Activated CD4-positive, CD25-positive, alpha-beta regulatory T cell treated with anti-CD3 and anti-CD28 coated beads, Interleukin-2, amount 50 U/mL, for 16 hours (primary cell): Measurements from ENCODE around the gene RMND1.
"Not testable (repeated sequence)": the region's sequence is repeated elsewhere in the genome, so short reads cannot be mapped to it uniquely, and the experiment has no call there.

Source experiments
- DNase-seq: peaks from one replicate; pipeline ENCODE4 v3.0.0-alpha.2; 2020; ENCODE audit warnings: low read depth, low spot score

The RMND1 gene

DNA sequence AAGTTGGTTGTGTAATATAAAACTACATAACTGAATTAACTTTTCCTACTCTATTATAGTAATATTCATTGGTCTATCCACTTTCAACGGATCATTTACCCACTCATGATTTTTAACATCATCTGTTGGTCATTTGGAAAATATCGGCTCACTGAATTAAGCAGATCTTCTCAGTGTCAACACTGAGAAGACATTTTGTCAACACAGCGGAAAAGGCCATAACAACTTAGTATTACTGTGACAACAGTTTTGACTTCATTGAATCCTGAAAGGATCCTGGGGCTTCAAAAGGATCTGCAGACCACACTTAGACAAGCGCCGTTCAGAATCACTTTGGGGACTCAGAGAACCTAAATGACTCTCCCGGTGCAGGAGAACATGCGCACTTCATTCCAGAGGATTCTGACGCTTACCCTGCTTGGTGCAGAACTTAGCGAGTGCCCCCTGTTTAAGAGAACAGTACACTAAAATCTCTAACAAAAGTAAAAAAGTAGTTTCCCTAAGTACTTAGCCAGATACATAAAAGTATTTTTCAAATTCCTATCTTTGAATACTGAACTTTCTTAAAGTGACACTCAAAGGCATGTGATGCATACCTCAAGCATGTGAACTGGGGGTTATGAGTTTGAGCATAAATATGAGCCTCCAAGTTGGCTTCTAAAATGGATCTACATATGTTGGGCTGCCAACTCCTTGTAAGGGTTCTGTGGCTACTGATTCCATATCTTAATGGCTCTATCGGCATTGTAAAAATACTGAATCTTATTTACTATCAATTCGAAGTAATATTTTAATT is 64.6 kb downstream of the RMND1 start:
- DNase-seq, result no peak

DNA sequence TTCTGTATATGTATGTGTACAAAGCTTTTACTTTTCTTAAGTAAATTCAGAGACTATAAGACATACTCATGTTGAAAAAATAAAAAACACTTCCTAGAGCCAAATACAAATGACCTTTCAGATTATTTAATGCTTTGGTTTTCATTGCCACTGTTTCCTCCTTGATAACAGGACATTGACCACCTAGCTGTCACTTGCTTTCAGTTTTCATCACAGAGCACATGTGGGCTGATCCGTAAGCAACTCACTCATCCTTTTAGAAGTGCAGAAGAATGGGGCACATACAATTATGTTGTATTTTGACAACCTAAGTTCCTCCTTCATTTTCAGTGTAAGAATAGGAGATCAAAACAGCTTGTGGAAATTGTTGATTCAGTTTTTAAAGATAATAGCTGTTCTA is 66.7 kb downstream of the RMND1 start:
- no peak for DNase-seq

DNA sequence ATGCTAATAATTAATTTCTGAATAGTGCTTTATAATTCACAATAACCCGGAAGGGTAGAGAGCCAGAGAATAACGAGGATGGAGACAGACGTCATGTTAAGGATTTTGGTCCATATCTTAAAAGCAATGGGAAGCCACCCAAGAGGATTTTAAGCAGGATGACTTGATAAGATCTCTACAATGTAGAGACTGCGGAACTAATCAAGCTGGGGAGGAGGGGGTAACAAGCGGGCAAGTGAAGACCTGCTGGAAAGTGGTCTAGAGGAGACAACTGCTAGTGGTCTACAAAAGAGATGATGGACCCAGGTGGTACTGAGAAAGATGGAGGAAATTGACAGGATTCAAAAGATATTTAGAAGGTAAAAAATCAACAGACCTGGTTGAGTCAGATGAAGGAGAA is 67.8 kb downstream of the RMND1 start:
- no peak for DNase-seq

DNA sequence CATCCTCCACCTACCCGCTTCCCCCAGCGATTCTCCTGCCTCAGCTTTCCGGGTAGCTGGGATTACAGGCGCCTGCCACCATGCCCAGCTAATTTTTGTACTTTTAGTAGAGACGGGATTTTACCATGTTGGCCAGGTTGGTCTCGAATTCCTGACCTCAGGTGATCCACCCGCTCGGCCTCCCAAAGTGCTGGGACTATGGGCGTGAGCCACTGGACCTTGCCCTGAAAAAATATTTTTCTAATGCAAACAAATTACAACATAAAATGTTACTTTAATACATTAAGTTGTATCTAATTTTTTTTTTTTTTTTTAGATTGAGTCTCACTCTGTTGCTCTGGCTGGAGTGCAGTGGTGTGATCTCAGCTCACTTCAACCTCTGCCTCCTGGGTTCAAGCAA is 69.3 kb downstream of the RMND1 start:
- DNase-seq, result not testable (repeated sequence)

DNA sequence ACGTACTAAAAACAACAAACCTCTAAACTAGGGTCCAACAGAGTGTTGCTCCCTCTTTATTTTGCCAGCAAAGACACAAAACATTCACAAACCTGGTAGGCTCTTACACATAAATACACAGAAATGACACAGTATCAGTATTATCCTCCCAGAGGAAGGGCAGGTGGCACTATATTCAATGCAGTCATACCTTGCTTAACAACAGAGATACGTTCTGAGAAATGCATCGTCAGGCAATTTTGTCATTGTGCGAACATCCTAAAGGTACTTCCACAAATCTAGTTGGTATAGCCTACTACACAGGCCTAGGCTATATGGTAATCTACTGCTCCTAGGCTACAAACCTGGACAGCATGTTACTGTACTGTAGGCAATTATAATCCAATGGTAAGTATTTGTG is 70.2 kb downstream of the RMND1 start:
- DNase-seq, result no peak

DNA sequence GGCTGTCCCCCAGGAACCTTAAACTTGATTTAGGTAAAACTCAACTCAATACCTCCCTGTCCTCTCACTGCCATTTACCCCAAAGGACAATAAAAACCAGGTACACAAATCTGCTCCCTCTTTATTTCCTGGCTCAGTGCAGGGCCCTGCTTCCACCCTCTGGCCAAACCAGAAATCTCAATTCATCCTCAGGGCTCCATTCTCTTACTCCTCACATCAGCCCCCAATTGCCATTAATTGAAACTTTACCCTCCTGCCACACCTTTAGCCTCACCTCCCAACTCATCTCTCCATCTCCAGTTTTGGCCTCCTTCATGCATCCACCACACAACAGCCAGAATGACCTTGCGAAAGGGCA is 71.1 kb downstream of the RMND1 start:
- DNase-seq, result no peak

DNA sequence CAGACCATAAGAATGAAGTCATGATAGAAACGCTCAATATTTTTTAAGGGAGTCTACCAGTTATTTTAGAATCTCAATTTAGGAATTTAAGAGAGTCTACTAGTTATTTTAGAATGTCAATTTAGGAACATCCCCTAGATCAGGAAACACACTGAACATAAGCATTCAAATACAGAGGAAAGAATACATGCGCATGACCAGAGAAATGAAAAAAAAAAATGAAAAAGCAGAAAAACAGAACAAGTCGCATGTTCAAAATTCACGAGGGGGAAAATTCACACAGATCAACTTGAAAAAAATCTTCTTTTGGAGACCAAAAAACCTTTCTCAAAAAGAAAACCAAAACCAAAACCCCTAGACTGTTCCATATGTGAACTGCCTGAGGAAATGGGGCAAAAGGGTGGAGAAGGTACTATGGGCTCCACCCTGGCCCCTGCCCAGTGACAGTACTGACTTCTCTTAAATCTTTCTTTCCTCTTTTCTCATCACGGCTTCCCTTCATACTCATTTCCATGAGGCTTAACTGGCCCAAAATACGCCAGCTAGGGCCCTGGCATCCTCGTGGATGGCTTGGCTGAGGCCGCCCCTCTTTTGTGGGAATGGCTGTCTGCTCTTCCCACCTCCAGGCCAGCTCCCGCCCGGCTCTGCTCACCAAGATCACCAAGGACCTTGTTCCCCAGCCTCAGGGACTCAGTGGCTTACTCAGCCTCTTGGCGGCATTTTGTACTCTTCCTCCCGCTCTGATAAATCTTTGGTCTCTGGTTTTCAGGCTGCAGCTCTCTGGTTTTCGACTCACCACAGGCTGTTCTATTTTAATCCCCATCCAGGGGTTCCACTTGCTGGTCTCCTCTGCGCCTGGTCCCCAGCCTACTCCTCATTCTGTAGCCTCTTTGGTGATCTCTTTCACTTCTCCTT is 71.7 kb downstream of the RMND1 start:
- no peak for DNase-seq

DNA sequence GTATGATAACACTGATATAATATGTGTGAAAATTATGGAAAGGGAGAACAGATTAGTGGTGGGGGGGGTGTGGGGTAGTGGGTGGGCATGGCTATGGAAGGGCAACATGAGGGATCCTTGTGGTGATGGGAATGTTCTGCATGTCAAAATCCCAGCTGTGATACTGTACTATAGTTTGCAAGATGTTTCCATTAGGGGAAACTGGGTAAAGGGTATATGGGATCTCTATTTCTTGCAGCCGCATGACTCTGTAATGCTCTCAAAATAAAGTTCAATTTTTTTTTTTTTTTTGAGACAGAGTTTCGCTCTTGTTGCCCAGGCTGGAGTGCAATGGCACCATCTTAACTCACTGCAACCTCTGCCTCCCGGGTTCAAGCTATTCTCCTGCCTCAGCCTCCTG is 74.8 kb downstream of the RMND1 start:
- no peak for DNase-seq

DNA sequence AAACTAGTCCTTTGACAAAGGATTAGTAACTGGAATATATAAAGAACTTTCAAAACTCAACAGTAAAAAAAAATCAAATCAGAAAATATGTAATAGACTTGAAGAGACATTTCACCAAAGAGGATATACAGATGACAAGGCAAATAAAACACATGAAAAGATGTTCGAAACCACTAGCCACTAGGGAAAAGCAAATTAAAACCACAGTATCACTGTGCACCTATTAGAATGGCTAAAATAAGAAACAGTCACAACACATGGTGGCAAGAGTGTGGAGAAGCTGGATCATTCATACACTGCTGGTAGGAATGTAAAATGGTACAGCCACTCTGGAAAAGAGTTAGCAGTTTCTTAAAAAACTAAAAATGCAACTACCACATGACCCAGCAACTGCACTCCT is 75.5 kb downstream of the RMND1 start:
- DNase-seq, result no peak

DNA sequence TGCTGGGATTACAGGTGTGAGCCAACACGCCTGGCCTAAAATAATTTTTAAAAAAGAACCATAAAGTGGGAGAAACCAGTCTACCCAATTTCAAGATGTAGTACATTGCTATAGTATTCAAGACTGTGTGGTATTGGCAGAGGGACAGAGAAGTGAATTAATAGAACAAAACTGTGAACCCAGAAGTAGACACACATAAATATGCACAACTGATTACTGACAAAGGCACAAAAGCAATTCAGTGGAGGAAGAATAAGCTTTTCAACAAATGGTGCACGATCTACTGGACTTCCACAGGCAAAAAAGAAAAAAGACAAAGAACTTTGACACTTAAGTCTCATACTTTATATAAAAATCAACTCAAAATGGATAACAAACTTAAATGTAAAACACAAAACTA is 76.1 kb downstream of the RMND1 start:
- DNase-seq, result no peak

DNA sequence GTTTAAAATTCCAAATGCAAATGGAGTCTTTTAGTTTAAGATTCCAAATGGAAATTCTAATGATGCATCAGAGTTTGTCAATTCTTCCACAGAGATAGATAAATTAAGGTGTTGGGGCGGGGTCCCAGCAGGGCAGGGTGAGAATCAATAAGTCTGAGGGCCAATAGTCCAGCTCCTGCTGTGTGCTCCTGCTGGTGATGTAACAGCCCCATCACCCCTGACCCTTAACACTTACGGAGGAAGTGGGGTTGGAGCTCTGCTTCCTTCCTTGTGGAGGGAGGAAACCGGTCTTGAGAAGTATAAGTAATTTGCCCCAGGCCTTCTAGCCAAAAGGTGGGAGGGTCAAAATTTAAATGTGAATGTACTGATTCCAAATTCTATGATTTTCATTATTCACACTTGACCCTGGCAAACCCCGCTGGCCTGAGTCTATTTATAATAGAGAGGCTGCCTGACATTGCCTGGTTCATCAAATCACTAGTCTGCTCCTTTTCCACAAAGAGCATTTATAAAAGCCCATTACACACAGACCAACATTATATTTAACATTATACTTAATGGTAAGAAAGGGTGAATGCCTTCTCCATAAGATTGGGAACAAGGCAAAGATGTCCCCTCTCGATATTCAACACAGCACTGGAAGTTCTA is 77.8 kb downstream of the RMND1 start:
- no peak for DNase-seq

DNA sequence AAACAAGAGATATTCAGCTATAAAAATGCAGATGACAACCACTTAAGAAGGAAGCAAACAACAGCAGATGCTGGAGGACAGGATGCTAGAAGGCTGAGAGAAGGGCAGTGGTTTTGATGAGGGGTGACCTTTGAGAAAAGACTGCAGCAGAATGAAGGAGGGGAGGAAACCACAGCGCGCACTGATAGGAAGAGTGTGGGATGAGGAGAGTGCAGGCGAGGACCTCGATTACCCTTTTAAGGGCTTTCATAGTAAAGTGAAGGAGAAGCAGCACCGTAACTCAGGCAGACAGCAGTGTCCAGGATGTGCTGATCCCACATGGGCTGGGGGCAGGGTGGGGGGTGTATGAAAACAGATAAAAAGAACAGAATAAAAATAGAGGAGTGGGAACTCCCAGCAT is 79.8 kb downstream of the RMND1 start:
- no peak for DNase-seq

DNA sequence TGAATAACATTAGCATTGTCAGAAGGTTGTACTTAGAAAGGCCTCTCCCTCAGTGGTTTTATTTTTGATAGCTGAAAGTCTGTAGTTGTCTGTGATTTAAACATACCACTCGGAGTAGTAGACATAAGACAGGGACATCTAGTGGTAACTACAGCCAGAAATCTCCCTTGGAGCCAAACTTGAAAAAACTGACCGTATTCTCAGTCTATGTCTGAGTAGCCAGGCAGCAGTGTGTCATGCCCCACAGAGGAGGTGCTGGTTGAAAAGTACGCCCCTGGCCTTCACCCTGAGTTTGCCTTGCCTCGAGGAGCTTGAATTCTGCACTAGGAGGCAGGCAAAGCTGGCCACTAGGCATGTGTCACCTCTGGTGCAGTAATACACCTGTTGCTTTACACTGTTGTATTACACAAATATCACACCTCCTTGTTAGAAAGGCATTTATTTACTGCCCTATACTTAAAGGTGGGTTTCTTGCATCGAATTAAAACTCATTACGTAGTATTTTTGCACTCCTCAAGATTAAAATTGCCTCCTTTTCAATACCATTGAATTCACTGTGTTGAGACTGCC is 81.3 kb downstream of the RMND1 start:
- DNase-seq, result no peak

DNA sequence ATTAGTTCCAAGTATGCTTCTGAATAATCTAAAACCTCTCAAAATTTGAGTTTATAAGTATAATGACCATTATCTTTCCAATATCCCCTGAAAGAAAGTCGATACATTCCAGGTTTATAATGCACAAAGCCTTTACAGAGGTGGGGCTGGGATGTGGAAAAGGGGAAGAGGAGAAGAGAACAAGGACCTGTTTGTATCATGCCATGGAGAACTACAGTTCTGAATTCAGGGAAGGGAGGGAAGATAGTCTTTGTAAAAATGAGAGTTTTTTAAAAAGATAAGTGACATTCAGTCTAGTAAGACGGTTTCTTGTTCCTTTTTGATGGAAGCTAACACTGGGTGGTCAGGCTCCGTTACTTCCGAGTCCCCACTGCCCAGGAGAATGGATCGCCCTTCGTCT is 86.7 kb downstream of the RMND1 start:
- no peak for DNase-seq

DNA sequence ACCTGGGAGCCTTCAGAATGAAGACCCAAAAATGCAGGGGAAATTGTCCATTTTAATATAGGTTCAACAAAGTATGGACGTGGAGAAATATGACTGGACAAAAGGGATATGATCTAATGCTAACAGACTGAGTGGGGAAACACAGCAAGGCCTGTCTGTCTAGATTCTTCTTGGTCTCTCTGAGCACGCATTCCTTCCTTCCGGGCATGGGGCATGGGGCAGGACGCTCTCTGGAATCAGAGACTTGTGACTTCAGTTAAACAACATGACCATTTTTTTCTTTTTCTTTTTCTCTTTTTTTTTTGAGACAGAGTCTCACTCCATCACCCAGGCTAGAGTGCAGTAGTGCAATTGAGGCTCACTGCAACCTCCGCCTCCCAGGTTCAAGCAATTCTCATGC is 92.4 kb downstream of the RMND1 start:
- no peak for DNase-seq

DNA sequence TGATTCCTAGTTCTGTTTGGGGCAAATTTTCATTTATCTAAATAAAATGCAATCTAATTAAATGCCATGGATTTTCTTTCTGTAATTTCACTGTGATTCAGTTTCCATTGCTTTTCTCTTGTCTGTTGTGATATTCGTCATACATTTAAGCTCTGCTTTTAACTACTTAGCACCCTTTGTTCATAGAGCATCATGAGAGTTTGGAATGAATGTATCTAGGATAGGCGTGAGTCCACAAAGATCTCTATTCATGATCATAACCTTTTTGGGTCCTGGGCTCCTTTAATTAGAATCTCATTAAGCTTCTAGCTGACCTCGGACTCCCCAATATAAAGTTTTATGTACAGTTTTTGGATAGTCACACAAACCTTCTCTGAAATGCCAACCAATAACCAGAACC is 93.5 kb downstream of the RMND1 start:
- no peak for DNase-seq

DNA sequence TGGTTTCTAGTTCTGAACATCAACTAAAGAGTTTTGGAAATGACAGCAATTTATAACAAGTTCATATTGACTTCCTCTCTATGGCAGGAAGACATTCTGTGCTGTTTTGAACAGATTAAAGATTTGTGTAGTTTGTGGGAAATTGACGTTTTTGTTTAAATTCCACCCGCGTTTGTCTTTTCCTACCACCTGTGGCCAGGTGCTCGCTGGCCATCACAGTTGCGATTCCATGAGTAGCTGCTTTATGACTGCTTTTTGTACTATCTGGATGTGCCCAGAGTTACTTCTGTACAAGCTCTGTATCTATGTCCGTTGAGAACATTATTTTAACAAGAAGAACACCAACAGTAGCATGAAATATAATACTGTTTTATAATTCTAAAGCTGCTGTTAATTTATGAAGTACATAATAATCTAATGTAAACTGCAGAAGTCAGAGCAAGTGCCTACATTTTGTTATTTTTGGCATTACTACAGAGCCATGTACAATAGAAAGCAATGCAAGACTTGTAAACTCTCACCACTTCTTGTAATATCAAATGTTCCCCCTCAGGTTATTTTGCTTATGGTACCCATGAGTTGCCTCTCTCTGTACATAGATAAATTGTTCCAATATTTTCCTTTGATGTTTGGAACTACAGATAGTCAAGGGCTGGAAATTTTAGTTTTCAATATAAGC is 94.0 kb downstream of the RMND1 start:
- no peak for DNase-seq

DNA sequence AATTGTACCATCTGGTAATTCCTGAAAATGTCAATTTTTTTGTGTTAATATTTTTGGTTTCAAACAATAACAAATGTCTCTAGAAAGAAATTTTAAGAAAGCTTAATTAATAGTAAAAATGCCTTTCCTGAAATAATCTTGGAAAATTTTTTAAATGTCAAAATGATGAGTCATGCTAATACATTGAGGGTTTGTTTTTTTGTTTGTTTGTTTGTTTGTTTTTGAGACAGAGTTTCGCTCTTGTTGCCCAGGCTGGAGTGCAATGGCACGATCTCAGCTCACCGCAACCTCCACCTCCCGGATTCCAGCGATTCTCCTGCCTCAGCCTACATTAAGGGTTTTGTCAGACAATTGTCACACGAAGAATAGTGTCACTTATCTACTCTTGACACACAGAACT is 94.9 kb downstream of the RMND1 start:
- not testable (repeated sequence) for DNase-seq
